NCI-H1436 treated with DMSO at 0.1 percent for 48 hours (cell line): ENCODE results near the gene NUDT22.
A peak's percentile ranks its signal among the peaks of the same experiment; 100 is the strongest.

ENCODE experiments used
- DNase-seq: peaks from one replicate; lab custom pipeline; 2025; lab: John Stamatoyannopoulos, UW

The NUDT22 gene, protein sequence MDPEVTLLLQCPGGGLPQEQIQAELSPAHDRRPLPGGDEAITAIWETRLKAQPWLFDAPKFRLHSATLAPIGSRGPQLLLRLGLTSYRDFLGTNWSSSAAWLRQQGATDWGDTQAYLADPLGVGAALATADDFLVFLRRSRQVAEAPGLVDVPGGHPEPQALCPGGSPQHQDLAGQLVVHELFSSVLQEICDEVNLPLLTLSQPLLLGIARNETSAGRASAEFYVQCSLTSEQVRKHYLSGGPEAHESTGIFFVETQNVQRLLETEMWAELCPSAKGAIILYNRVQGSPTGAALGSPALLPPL

DNA sequence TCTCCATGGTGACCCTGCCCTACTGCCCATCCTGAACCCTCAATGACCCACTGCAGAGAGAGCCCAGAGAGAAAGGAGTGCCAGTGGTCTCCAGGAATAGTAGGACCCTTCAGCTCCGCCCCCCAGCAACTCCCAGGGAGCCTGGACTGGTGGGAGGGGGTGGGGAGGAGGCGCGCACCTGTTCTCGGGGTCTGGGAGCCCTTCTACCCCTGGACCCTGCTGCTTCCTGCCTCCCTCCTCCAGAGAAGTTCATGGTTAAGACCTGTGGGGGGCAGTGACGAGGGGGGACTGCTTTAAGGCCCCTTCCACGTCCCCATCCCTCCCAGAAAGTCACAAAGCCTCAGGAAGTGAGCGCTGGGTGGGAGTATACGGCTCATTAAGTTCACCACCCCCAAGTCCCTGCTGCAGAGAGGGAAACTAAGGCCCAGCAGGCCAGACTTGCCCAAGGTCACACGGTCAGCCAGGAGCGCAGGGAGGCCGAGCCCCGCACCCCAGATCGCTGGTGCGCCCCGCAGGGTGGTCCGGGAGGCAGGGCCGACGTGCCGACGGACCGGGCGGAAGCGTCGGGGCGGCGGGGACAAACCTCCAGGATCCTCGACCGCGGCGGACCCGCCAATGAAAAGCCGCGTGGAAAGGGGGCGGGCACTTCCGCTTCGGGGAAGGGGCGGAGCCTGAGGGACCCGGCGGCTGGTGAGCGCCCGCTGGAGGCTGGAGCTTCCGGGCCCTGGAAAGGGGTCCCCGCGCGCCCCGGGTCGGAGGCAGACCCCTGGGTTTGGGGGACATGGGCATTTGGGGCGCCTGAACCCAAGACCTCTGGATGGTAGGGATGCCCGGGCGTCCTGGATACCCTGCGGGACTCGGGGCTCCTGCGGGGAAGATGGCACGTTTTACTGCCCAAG, at the start of gene NUDT22, which contains the start of gene TRPT1:
Gene NUDT22 (plus strand): TSS at position 667 of the 899 bp plus-strand sequence. CDS start 379 bp downstream, outside the sequence.
Gene TRPT1 (minus strand): TSS at position 579 of the 899 bp plus-strand sequence. CDS start 326 bp downstream, at position 253.
- DNase-seq: no peak

DNA sequence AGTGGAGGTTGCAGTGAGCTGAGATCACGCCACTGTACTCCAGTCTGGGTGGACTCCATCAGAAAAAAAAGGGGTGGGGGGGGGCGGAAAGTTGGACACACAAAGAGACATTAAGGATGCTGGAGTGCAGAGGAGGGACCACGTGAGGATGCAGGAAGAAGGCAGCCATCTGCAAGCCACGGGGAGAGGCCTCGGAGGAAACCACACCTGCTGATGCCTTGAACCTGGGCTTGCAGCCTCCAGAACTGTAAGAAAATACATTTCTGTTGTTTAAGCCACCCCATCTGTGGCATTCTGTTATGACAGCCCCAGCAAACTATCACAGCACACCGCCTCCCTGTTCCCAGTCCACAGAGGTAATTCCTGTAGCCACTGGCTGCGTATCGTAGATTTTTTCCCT, 49.3 kb upstream of the NUDT22 start:
- no peak for DNase-seq

DNA sequence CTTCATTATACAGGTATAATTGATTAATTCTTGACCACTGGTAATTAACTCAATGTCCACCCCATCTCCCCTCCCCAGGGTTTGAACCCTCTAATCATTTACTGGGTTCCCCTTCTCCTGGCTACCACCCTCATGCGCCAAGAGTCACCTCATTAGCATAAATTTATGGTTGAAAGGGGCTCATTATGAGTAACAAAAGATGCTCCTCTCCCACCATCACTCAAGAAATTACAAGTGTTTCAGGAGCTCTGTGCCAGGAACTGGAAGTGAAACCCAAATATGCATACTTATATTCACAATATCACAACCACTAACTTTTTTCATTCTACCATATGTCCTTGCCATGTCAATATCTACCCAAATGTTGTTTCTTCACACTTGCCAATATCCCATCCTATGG, 47.9 kb upstream of the NUDT22 start:
- DNase-seq: no peak

DNA sequence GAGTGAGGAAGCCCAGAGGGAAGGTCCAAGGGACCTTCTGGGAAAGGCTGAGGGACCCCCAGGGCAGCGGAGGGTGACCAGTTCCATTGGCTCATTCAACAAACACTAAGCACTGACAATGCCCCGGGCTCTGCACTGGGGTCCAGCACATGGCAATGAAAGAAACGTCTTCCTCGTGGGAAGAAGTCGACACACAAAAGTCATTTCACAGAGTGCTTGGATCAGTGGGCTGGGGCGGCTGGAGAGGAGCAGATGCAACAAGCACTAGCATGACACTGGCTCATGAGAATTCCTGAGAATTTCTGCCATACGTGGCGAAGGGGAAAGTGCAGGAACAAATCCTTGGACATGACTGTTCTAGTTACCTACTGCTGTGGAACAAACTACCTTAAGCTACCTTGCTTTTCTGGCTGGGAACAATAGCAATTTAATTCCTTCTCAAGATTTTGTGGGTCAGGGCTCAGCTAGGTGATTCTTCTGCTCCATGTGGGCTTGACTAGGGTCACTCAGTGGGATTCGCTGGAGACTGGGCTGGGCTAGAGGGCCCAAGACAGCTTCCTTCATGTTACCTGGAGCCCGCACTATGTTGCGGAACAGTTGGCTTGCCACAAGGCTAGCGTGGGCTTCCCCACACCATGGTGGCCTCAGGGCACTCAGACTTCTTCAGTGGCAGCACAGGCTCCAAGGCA, 47.0 kb upstream of the NUDT22 start:
- DNase-seq: no peak

DNA sequence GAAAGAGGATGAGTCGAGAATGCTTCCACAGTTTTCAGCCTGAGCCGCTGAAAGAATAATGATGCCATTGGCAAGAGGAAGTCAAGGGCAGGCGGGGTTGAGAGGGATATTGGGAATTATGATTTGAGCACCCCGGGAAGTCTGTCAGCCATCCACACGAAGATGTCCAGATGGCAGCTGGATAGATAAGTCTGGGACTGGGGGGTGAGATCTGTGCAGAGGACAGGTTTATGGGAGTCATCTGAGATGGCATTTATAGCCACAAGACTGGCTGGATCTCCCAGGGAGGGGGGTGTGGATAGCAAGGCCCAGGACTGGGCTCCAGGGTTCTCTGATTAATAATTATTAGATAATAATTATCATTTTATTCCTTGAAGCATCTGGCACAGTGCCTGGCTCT, 45.2 kb upstream of the NUDT22 start:
- no peak for DNase-seq

DNA sequence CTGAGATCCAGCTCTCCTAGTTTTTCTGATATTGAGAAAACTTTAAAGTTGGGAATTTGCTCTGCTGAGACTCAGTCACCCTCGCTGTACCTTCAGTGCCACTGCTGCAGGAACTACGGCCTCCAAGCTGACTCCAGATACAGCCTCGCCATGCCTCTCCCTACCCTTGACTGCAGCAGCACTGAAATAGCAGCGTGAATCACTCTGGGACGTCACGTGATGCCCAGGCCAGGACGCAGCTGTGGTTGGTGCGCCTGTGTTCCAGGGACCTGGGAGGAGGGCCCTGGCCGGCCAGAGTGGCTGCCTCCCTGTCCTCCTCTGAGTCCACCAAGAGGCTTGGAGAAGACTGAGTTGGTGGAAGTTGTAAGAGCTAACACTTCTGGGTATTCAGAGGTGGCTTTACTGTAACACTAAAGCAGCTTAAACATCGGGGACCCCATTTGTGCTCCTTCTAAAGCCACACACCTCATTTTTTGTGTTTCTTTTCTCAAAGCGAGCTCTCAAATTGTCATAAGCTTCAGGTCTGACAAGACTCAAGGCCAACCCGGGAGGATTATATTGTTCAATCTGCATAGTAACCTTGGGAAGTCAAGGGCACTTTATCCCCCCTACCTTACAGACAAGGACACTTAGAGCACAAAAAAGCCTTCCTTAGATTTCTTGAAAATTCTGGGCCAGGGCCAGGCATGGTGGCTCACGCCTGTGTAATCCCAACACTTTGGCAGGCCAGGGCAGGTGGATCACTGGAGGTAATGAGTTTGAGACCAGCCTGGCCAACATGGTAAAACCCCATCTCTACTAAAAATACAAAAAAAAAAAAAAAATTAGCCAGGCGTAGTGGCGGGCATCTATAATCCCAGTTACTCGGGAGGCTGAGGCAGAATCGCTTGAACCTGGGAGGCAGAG, 44.3 kb upstream of the NUDT22 start:
- no peak for DNase-seq

DNA sequence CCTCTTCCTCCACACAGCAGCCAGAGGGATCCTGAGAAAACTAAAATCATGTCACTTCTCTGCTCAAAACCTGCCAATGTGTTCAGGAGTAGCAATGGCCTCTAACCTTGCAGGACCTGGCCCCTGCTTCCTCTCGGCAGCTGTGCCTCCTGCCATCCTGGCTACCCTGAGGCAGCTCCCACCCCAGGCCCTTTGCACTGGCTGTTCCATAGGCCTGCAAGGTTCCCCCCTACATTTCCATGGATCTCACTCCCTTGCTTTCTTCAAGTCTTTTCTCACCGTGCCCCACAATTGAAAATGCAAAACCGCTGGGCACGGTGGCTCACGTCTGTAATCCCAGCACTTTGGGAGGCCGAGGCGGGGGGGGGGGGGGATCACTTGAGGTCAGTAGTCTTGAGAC, 42.2 kb upstream of the NUDT22 start:
- no peak for DNase-seq

DNA sequence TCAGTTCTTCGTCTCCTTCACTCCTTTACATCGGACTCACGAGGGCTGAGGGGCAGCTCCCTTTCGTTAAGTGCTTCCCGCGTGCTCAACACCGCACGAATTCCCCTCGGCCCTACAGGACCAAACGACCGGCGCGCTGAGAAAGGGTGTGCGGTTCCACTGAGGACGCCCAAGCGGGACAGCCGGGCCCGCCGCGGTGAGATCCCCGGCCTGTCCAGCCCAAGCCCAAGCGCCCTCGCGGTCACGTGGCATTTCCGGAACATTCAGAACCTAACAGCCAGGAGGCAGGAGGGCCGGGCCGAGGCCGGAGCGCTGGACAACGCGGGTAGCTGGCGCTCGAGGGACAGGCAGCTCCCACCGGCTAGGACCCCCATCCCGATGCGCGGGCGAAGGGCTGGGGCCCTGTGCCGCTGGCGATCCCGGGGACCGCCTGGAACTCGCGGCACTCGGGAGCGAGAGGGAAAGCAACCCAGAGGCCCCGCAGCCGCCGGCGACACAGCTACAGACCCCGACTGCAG, 40.8 kb upstream of the NUDT22 start:
- DNase-seq: no peak

DNA sequence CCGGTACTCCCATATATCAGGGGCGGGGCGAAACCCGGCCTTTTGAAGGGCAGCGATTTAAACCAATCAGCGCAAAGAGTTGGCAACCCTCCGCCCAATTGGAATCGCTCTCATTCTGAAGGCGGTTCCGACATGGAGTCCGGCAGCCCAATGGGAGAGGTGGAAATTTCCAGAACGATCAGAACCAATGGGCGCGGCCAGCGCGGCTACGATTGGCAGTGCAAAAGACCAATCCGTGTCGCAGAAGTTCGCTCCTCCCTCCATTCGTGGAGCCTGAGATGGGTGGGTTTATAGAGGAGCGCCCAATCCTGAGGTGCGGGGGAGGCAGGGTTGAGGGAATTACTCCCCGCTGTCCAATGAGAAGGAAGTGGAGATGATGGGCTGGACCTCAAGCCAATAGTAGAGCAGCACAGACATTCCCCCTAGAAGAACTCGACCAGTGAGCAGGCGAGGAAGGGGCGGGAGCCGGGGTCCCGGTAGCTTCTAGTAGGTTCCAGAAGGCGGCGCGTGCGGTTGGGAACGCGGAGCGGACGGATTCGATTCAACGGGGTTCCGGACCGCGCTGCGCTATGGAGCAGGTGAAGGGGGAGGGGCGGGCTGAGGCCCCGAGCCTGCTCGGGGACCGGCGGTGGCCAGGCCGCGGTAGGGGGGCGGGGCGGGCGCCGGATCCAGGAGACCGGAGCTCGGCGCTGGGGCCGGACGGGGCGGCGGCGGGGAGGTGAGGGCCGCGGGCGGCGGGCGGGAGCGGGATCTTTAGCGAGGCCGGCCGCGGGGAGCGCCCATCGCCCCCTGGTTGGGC, 40.2 kb upstream of the NUDT22 start, which contains the start of gene STIP1:
Gene STIP1 (plus strand): TSS at position 479 of the 799 bp plus-strand sequence. CDS start 91 bp downstream, at position 570.
- peak; percentile 100 for DNase-seq

DNA sequence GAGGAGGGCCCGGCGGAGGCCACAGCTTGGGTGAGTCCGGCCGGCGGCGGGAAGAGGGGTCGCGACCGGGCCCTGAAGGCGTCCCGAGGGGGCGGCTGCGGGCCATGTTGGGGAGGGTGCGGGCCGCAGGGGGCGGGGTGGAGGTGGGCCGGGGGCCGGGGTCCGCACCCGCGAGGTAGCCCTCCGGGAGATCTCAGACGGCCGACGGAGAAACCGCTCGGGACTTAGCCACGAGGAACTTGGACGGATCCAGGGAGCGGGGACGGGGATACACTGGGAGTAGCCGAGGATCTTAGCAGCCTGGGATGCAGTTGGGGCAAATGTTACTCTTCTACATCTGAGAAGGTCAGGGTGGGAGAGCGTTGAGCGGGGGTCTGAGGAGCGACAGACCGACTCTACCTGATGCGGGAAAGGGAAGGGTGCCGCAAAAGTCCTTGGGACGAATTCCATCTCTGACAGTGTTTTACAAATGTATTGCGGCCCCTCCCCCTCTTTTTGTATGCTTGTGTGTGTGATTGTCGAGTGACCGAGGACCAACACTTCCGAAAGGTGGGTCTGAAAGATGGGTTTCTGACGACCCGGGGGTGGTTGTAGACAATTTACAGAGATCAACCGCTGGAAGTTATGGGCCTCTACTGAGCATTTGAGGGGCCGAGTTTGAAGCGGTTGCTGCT, 39.4 kb upstream of the NUDT22 start:
- no peak for DNase-seq

DNA sequence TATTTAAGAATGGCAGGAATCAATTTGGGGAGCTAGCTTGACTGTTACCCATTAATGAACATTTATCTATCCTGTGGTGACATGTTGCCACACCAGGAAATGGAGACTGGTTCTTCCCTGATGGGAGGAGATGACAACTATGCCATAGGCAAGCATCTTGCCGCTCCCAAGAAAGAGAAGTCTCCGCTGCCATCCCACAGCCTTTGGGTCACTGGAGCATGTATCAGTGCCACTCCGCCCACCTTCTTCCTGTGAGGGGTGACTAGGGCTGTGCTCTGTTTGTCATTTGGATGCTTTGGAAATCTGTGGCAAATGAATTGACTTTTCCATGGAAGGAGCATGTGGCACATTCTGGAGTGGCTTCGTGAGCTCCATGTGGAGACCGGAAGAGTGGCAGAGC, 33.6 kb upstream of the NUDT22 start:
- no peak for DNase-seq

DNA sequence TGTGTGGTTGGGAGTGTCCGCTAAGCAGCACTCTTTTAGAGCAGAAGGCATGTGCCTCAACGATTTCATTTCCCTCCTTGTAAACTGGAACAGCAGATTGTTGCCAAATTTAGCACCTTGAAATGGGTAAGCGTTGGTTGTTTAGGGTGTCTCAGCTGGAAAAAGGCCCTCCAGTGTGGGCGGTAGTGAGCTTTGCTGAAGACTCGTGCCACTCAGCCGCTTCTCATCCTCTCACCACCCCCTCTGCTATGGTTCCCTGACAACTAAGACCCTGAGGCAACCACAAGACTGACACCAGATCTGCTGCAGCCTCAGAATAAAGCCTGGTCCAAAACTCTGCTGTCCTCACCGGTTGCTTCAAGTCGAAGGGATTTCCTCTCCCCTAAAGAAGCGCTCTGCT, 29.4 kb upstream of the NUDT22 start:
- DNase-seq: no peak

DNA sequence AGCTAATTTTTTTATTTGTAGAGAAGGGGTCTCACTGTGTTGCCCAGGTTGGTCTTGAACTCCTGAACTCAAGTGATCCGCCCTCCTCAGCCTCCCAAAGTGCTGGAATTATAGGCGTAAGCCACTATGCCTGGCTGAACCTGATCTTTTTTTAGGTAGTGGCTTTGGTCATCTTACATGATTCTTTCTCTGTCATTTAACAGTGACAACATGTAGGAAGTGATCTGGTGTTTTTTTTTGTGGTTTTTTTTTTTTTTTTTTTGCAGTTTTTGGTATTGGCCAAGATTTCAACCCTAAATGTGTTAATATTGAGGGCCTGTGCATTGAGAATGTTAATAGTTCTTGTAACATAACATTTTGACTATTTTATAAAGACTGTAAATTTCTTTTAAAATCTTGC, 27.6 kb upstream of the NUDT22 start:
- DNase-seq: no peak

DNA sequence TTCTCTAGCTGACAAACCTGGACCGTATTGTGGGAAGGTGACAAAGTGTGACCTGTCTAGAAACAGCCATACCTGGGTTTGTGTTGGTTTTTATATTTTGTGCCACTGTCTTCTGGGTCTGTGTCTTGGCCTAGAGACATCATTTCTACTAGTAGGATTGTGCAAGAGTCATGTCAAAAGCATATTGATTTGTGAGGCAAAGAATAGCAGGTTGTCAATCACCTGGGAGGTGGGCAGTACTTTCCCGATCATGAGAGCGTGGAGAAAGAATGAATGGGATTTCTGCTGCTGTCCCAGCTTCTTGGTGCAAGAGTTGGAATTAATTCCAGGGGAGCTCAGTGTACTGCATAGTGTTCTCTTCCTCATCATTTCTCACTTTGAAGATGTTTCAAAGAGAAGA, 24.5 kb upstream of the NUDT22 start:
- DNase-seq: no peak

DNA sequence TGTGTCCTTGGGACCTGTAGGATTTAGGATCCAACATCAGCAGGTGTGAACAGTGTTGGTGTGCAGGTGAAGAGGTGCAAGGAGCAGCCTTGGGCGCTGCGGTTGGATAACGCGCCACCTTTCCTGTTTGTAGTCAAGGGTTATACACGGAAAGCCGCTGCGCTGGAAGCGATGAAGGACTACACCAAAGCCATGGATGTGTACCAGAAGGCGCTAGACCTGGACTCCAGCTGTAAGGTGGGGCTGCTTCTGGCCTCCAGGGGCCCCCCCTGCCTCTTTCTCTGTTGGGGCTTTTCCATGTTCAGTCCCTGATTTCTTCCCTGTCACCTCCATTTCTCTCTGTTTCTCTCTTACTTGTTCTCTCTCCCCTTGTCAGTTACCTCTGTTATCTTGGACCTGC, 23.1 kb upstream of the NUDT22 start:
- no peak for DNase-seq

DNA sequence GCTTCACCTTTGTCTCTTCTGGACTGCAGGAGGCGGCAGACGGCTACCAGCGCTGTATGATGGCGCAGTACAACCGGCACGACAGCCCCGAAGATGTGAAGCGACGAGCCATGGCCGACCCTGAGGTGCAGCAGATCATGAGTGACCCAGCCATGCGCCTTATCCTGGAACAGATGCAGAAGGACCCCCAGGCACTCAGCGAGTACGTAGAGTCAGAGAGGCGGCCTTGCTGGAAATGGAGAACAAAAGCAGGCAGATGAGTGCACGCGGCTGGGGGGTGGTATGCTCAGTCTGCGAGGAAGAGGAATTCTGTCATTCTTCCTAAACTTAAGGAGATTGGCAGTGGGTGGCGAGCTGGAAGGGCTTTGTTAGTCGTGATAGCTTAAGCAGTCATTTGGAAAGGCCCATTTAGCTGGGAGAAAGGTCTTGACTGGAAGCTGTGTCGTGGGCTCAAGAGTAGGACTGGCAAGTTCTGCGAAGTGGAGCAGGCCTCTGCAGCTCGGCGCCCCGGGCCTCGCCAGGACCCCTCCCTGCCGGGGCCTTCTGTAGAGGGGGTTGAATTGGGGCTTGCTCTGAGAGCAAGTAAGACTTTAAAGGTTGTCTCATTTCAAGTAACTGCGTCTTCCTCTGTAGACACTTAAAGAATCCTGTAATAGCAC, 22.5 kb upstream of the NUDT22 start:
- no peak for DNase-seq

DNA sequence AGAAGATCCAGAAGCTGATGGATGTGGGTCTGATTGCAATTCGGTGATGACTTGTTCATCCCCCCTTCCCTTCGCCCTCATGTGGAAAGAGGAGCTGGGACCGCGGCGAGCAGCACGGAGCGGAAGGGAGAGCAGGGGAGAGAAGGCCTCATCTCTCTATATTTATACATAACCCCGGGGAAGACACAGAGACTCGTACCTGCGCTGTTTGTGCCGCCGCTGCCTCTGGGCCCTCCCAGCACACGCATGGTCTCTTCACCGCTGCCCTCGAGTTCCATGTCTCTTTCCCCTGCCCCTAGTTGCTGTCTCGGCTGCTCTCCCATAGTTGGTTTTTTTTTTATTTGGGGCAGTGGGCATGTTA, 22.0 kb upstream of the NUDT22 start:
- DNase-seq: no peak

DNA sequence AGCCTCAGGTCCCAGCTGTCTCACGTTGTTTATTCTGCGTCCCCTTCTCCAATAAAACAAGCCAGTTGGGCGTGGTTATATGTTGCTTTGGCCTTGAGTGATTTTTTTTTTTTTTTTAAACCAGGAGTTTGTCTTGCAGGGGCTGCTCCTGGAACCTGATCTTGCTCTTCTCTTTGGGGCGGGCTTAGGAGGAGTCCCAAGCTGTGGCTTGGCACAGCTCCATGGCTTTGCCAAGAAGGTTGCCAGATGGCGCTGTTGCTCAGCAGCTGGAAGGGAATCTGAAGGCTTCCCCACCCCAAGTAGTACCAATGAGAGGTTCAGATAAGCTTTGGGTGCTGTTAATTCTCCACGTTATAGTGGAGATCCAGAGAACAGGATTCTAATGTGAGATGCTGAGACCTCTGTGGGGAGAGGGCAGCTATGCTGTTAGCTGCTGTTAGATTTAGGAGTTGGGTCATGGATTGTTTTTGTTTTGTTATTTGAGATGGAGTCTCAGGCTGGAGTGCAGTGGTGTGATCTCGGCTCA, 21.5 kb upstream of the NUDT22 start:
- peak; percentile 38 for DNase-seq
